Raji (cell line): Measurements from ENCODE around the gene PLCB1.

Experiments used
- POLR2A ChIP-seq: IDR thresholded peaks from 2 replicates; pipeline ENCODE4 v1.6.1; 2011; ENCODE audit warnings: low read depth, low read length, control low read depth; ENCODE audit not compliant: insufficient read depth

The PLCB1 gene

GRCh38 chr20:8489094-8489883 is 357.2 kb downstream of the PLCB1 start:
- no peak for TF ChIP-seq POLR2A

GRCh38 chr20:8490076-8490830 is 358.2 kb downstream of the PLCB1 start:
- no peak for TF ChIP-seq POLR2A

DNA sequence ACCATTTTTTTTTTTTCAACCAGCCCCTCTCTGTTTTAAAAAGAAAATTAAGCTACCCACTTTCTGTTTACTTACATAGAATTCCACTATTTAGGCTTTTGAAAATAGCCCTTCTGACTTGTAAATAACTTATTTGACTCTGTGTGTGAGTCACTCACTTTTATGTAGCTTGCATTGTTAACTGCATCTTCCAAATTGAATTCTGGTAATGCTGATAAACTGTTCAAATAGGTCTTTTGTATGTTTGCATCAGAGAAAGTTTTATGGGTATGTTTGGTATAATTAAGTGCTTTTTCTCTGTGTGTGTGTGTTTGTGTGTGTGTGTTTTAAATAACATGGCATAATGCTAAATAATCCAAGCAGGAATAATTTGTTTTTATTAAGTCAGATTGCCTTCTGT is 360.1 kb downstream of the PLCB1 start:
- TF ChIP-seq POLR2A = no peak

GRCh38 chr20:8498571-8498970 is 366.5 kb downstream of the PLCB1 start:
- TF ChIP-seq POLR2A = no peak

- no peak for TF ChIP-seq POLR2A
Measured at GRCh38 chr20:8504030-8504429, 372.0 kb downstream of the PLCB1 start.

- no peak for TF ChIP-seq POLR2A
Measured at GRCh38 chr20:8505476-8506200, 373.6 kb downstream of the PLCB1 start.

DNA sequence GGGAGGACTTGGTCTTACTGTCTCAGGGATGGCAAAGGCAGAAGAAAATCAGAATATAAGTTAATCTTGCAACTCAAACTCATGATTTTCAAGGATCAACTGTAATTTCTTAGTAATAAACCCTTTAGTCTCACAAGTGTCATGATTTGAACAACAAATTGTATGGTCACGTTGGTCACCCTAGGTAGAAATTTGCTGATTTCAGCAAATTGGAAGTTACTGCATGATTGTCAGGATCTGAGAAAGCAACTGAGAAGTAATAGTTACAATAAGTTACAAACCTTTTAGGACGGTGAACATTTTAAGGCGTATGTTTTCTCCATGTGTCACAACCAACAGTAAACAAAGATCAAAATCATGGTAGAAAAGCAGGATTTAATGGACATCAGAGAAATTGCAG is 375.2 kb downstream of the PLCB1 start:
- no peak for TF ChIP-seq POLR2A

- TF ChIP-seq POLR2A = no peak
Measured at GRCh38 chr20:8509809-8510208, 377.7 kb downstream of the PLCB1 start.

DNA sequence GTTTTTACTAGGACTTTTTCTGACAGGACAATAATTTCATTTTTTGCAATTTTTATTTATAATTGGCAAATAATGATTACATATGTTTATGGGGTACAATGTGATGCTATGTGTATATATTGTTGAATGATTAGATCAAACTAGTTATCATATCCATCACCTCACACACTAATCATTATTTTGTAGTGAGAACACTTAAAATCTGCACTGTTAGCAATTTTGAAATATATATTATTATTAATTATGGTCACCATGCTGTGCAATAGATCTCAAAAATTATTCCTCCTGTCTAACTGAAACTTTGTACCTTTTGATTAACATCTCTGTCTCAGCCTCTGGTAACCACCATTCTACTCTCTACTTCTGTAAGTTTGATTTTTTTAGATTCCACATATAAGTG is 378.7 kb downstream of the PLCB1 start:
- TF ChIP-seq POLR2A = no peak

DNA sequence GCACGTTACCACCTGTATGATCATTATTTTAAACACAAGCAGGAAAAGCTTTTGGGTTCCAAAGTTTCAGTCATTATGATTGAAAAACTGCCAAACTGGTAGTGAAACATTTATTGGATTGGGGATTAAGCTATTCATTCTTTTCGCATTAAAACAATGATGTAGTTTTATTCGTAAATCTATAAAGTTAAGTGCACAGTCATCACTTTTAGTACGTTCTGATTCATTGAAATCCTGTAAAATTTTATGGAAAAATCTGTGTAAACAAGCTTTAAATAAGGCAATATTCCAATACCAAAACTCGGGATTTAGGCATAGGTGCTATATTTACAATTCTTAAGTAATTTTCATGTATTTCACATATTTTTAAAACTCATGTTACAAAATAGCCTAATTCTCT is 379.9 kb downstream of the PLCB1 start:
- TF ChIP-seq POLR2A = no peak

DNA sequence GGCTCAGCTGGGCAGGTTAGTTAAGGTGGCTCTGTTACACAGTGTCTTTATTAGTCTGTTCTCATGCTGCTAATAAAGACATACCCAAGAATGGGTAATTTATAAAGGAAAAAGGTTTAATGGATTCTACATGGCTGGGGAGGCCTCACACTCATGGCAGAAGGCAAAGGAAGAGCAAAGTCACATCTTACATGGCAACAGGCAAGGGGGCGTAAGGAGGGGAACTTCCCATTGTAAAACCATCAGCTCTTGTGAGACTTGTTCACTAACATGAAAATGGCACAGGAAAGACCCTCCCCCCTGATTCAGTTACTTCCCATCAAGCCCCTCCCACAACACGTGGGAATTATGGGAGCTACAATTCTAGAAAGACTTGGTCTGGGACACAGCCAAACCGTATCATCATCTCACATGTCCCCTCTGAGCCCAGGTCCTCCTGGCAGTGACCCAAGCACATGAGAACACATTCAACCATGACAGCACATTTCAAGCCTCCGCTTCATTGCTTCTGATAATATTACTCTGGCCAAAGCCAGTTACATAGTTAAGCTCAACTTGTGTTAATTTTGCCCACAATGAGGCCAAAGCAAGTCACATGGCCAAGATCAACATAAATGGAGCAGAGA is 383.9 kb downstream of the PLCB1 start:
- TF ChIP-seq POLR2A = no peak

DNA sequence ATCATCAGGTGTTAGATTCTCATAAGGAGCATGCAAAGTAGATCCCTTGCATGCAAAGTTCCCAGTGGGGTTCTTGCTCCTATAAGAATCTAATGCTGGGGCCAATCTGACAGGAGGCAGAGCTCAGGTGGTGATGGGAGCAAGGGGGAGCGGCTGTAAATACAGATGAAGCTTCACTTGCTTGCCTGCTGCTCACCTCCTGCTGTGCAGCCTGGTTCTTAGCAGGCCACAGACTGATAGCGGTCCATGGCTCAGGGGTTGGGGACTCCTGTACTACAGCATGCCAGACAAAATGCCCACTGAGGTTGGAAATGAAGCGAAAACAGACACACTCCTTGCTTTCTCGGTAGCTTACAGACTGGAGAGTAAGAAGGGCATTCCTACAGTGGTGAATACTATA is 386.8 kb downstream of the PLCB1 start:
- no peak for TF ChIP-seq POLR2A

DNA sequence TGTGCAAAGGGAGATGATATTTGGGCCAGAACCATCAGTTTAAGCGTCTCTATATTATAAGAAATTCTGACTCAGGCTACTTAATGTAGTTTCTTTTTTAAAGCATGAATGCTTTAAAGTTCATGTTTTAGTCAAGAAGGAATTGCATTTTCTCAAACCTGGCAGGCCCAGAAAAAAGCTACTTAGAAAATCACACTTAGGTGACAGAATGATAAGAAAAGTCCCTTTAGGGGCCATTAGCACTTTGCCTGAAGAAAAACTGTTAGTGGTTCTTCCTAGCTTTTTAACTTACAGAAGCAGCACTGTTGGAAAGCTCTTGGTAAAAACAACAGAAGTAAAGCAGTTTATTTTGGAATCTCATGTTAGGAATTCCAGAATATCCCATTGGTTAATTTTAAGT is 387.8 kb downstream of the PLCB1 start:
- TF ChIP-seq POLR2A = no peak

- TF ChIP-seq POLR2A = no peak
Measured at GRCh38 chr20:8522168-8522567, 390.1 kb downstream of the PLCB1 start.

- TF ChIP-seq POLR2A = no peak
Measured at GRCh38 chr20:8523684-8524083, 391.6 kb downstream of the PLCB1 start.
